DOHH2 (cell line): Measurements from ENCODE around the gene INSM2.

Experiments used
- H3F3A ChIP-seq: fragments of 200-600 bp; sonication (generic), shearing (Covaris generic); 2 replicates; pipeline ENCODE4 v1.6.0; 2016; ENCODE audit warnings: antibody characterized with exemption, mild to moderate bottlenecking; ENCODE audit not compliant: control insufficient read depth, insufficient read depth
- H3K27ac ChIP-seq: fragments of 200-600 bp; sonication (generic); 2 replicates; pipeline ENCODE4 v1.5.1; 2014; ENCODE audit warnings: low read depth, mild to moderate bottlenecking, low read length, moderate library complexity
- H3K27me3 ChIP-seq: fragments of 200-600 bp; sonication (generic); 2 replicates; pipeline ENCODE4 v1.6.1; 2014; ENCODE audit warnings: mild to moderate bottlenecking, low read length, mixed read lengths; ENCODE audit not compliant: control insufficient read depth
- H3K36me3 ChIP-seq: fragments of 200-600 bp; sonication (generic); 2 replicates; pipeline ENCODE4 v1.6.1; 2014; ENCODE audit warnings: mild to moderate bottlenecking, low read length, moderate library complexity, mixed read lengths; ENCODE audit not compliant: control insufficient read depth
- H3K4me1 ChIP-seq: fragments of 200-600 bp; sonication (generic); 2 replicates; pipeline ENCODE4 v1.6.1; 2014; ENCODE audit warnings: mild to moderate bottlenecking, low read length, mixed read lengths; ENCODE audit not compliant: control insufficient read depth
- H3K4me2 ChIP-seq: fragments of 200-600 bp; sonication (generic); 2 replicates; pipeline ENCODE4 v1.6.0; 2014; ENCODE audit warnings: mild to moderate bottlenecking, low read length, moderate library complexity
- H3K4me3 ChIP-seq: fragments of 200-600 bp; sonication (generic); 2 replicates; pipeline ENCODE4 v1.5.1; 2014; ENCODE audit warnings: mild to moderate bottlenecking, low read length, mixed read lengths
- H3K79me2 ChIP-seq: fragments of 200-600 bp; sonication (generic); 2 replicates; pipeline ENCODE4 v1.6.1; 2014; ENCODE audit warnings: mild to moderate bottlenecking, low read length, mixed read lengths; ENCODE audit not compliant: control insufficient read depth
- H3K9me2 ChIP-seq: fragments of 200-600 bp; sonication (generic); replicated peaks from 2 replicates; pipeline ENCODE4 v1.6.1; 2014; ENCODE audit warnings: mild to moderate bottlenecking, low read length, mixed read lengths; ENCODE audit not compliant: control insufficient read depth
- H3K9me3 ChIP-seq: fragments of 200-600 bp; sonication (generic); 2 replicates; pipeline ENCODE4 v1.6.1; 2014; ENCODE audit warnings: antibody characterized with exemption, low read length, mixed read lengths; ENCODE audit not compliant: control insufficient read depth, insufficient read depth
- H4K20me1 ChIP-seq: fragments of 200-600 bp; sonication (generic); 2 replicates; pipeline ENCODE4 v1.6.0; 2014; ENCODE audit warnings: low read depth, mild to moderate bottlenecking, antibody characterized with exemption, low read length, moderate library complexity; ENCODE audit not compliant: control insufficient read depth, insufficient read depth
- EZH2phosphoT487 ChIP-seq: fragments of 200-600 bp; sonication (generic); IDR thresholded peaks from 2 replicates; pipeline ENCODE4 v1.6.1; 2017; ENCODE audit warnings: borderline replicate concordance, mild to moderate bottlenecking, antibody characterized with exemption, low read length, moderate library complexity, mixed read lengths
- TF ChIP-seq, protein P1 (sequence below): fragments of 200-600 bp; sonication (generic); IDR thresholded peaks from one replicate; pipeline ENCODE4 v1.5.1; 2014; ENCODE audit warnings: antibody characterized with exemption, mild to moderate bottlenecking, low read depth, low read length; ENCODE audit not compliant: poor library complexity, severe bottlenecking

INSM2 gene

DNA sequence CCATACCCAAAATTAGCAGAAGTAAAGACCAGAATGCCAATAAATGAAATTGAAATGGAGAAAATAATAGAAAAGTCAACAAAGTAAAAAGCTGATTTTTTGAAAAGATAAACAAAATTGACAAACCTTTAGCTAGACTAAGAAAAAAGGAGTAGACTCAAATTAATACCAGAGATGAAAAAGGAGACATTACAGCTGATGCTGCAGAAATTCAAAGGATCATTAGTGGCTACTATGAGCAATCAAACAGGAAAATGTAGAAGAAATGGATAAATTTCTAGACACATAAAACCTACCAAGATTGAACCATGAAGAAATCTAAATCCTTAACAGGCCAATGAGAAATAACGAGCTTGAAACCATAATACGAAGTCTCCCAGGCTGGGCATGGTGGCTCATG lies 34.8 kb upstream of the INSM2 start:
- peaks cover 3% of the 10 kb centered on the region; the same call in 1 of the 2 replicates for H3K27me3 ChIP-seq
- no peak for TF ChIP-seq EZH2phosphoT487
- TF ChIP-seq, protein P1, sequence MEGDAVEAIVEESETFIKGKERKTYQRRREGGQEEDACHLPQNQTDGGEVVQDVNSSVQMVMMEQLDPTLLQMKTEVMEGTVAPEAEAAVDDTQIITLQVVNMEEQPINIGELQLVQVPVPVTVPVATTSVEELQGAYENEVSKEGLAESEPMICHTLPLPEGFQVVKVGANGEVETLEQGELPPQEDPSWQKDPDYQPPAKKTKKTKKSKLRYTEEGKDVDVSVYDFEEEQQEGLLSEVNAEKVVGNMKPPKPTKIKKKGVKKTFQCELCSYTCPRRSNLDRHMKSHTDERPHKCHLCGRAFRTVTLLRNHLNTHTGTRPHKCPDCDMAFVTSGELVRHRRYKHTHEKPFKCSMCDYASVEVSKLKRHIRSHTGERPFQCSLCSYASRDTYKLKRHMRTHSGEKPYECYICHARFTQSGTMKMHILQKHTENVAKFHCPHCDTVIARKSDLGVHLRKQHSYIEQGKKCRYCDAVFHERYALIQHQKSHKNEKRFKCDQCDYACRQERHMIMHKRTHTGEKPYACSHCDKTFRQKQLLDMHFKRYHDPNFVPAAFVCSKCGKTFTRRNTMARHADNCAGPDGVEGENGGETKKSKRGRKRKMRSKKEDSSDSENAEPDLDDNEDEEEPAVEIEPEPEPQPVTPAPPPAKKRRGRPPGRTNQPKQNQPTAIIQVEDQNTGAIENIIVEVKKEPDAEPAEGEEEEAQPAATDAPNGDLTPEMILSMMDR = no peak
- no peaks in the 10 kb centered on the region for H4K20me1 ChIP-seq
- no peaks in the 10 kb centered on the region for H3K79me2 ChIP-seq
- H3K9me3 ChIP-seq = no peaks in the 10 kb centered on the region
- no peaks in the 10 kb centered on the region for H3F3A ChIP-seq
- H3K36me3 ChIP-seq = no peaks in the 10 kb centered on the region
- H3K4me3 ChIP-seq = no peak overlapping the region
- no peak overlapping the region for H3K27ac ChIP-seq
- H3K4me2 ChIP-seq = no peak overlapping the region
- H3K9me2 ChIP-seq = no peaks in the 10 kb centered on the region
- H3K4me1 ChIP-seq = no peaks in the 10 kb centered on the region

DNA sequence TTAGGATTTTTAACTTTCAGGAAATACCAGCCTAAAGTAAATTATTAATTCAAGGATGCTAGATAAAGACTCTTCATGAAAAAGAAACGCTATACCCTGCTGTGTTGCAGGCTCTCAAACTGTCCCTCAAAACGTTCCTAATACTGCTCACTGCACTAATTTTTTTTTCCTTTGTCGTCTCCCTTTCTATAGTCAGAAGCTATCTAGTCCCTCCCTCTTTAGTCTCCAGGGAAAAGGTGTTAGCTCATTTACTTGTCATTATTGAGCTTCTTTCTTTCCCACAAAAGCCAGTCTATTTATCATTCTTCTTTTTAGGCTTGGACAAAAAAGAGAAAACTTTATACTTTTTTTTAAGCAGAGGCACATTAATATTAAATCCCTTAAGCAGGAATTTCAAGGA lies 30.3 kb upstream of the INSM2 start:
- no peak for TF ChIP-seq EZH2phosphoT487
- TF ChIP-seq, protein P1 = no peak

DNA sequence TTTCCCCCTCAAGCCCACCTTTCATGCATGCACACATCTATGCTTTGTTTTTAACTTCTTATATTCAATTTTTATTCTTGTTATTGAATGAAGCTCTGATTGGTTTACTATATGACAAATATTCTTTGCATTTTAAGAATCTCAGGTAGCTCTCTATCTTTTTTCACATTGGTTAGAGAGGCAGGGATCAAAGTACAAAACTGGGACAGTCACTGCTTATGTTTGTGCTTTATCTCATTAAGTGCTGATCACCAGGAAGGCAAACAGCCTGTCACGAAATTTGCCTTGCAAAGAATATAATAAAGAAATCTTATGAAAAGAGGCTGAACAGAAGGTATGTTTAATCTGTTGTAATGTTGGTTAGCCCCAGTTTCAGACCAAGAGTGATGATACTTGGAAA lies 29.7 kb upstream of the INSM2 start:
- Histone ChIP-seq H3K27ac (no peak overlapping the region), H3K4me2 (no peak overlapping the region), H3K4me3 (no peak overlapping the region), H3K27me3 (peaks cover 3% of the 10 kb centered on the region; the same call in 1 of the 2 replicates), H3K79me2 (no peaks in the 10 kb centered on the region), H4K20me1 (no peaks in the 10 kb centered on the region), H3F3A (no peaks in the 10 kb centered on the region), H3K9me3 (no peaks in the 10 kb centered on the region), H3K9me2 (no peaks in the 10 kb centered on the region), H3K36me3 (no peaks in the 10 kb centered on the region), H3K4me1 (no peaks in the 10 kb centered on the region)
- no peak for TF ChIP-seq EZH2phosphoT487
- TF ChIP-seq, protein P1 = no peak

More for the DNA sequence above, 30.3 kb upstream of the INSM2 start:
- H3F3A ChIP-seq = no peaks in the 10 kb centered on the region
- H3K27me3 ChIP-seq = peaks cover 3% of the 10 kb centered on the region; the same call in 1 of the 2 replicates
- H3K79me2 ChIP-seq = no peaks in the 10 kb centered on the region
- H3K4me1 ChIP-seq = no peaks in the 10 kb centered on the region
- H3K4me3 ChIP-seq = no peak overlapping the region
- H3K9me3 ChIP-seq = no peaks in the 10 kb centered on the region
- H3K27ac ChIP-seq = no peak overlapping the region
- no peaks in the 10 kb centered on the region for H3K9me2 ChIP-seq
- no peaks in the 10 kb centered on the region for H3K36me3 ChIP-seq
- H4K20me1 ChIP-seq = no peaks in the 10 kb centered on the region
- H3K4me2 ChIP-seq = no peak overlapping the region

DNA sequence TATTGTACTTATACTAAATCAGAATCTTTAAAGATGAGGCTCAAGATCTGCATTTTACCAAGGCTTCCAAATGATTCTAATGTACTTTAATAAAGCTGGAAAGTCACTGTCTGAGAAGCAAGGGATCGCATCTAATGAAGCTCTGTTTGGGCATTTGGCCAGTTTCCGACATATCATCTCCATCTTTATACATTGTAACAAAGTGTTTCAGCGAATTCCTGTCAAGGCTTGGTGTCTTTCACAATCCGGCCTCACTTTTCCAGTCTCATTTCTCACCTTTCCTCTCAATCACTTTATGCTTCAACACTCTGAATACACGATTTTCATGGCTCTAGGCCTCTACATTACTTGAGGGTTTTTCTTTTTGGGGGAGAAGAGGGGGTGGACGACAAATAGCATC lies 27.5 kb upstream of the INSM2 start:
- no peak for TF ChIP-seq EZH2phosphoT487
- TF ChIP-seq, protein P1 = no peak
- no peaks in the 10 kb centered on the region for H3K4me1 ChIP-seq
- H3K9me3 ChIP-seq = no peaks in the 10 kb centered on the region
- H3K4me2 ChIP-seq = no peak overlapping the region
- no peaks in the 10 kb centered on the region for H3K36me3 ChIP-seq
- H3F3A ChIP-seq = no peaks in the 10 kb centered on the region
- H4K20me1 ChIP-seq = no peaks in the 10 kb centered on the region
- H3K27ac ChIP-seq = no peak overlapping the region
- H3K27me3 ChIP-seq = peaks cover 3% of the 10 kb centered on the region; the same call in 1 of the 2 replicates
- no peaks in the 10 kb centered on the region for H3K79me2 ChIP-seq
- H3K9me2 ChIP-seq = no peaks in the 10 kb centered on the region
- no peak overlapping the region for H3K4me3 ChIP-seq
